ENCODE results near the gene TMEM140. TPM values are rescaled to one million over a fixed set of nuclear protein-coding genes. Genes with fewer than 3 reads are reported as not detected.
"Not testable (repeated sequence)": the region's sequence is repeated elsewhere in the genome, so short reads cannot be mapped to it uniquely, and the experiment has no call there.

TMEM140 gene
- total RNA-seq, 6 experiments from 2014 or later = 0.47 to 2.2 (median 1.6) TPM

- no peak for DNase-seq
- H3K4me3 Mint-ChIP-seq = no peak overlapping the region; the same call in 1 of the 2 replicates
- TF ChIP-seq CTCF (IDR thresholded peaks at IDR 0.05) = no peak
- no peaks in the 10 kb centered on the region; the same call in none of the 2 replicates for H3K27me3 Mint-ChIP-seq (ENCODE audit: insufficient read depth)
- no peak overlapping the region for H3K27ac Mint-ChIP-seq
- peaks cover 56% of the 10 kb centered on the region for H3K4me1 Mint-ChIP-seq (ENCODE audit: low read depth)
- no peaks in the 10 kb centered on the region for H3K9me3 Mint-ChIP-seq
- H3K36me3 Mint-ChIP-seq (ENCODE audit: low read depth) = peaks cover 29% of the 10 kb centered on the region
These were observed 61.5 kb downstream of the TMEM140 start for GRCh38 chr7:135209225-135209834.

- Mint-ChIP-seq H3K27ac (peak overlapping the region; percentile 92), H3K4me1 (ENCODE audit: low read depth) (peaks cover 43% of the 10 kb centered on the region), H3K4me3 (peak overlapping the region; percentile 90), H3K27me3 (ENCODE audit: insufficient read depth) (no peaks in the 10 kb centered on the region; the same call in none of the 2 replicates), H3K36me3 (ENCODE audit: low read depth) (peaks cover 15% of the 10 kb centered on the region), H3K9me3 (no peaks in the 10 kb centered on the region)
- no peak for DNase-seq
- TF ChIP-seq CTCF (IDR thresholded peaks at IDR 0.05) = no peak
These were observed 63.0 kb downstream of the TMEM140 start for GRCh38 chr7:135210888-135211178.

DNA sequence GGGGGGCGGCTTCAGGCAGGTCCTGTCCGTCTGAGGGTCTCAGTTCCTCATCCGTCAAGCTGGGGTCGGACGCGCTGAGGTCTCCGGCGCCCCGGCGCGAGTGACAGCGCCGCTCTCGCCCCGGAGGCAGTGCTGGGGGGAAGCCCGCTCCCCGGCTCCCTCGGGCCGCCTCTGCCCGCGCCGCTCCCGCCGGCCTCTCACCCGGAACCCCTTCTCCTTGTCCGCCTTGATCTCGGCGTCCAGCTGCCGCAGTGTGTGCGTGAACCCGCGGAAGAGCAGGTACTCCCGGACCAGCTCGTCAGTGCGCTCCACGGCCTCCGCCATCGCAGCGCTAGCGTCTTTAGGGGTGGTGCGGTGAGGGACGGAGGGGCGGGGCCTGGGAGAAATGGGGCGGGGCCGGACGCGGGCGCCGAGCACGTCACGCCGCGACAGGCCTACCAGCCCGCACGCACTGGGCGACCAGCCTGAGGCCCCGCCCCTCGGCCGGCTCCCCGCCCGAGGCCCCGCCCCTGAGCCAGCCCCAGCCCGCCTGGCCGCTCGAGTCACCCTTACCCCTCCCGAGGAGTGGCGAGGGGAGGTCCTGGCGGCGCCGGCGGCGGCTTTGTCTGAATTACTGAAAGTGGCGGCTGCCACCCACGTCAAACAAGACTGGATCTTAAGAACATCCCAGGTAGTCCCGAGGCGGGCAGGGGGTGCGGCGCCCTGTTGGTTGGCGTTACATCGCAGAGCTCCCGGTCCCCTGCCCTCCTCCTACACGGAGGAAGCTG lies 63.5 kb downstream of the TMEM140 start, which contains the start of gene WDR91:
Gene WDR91, minus strand, starts transcription at position 348 of the 767 bp plus-strand sequence. Its CDS starts 24 bp downstream, at position 324.
- Mint-ChIP-seq H3K4me3 (peak within 1 kb of the TSS; percentile 90), H3K27ac (peak within 1 kb of the TSS; percentile 92), H3K9me3 (no peaks in the 10 kb centered on the region), H3K36me3 (ENCODE audit: low read depth) (peaks cover 9% of the 10 kb centered on the region; the same call in 1 of the 2 replicates), H3K27me3 (ENCODE audit: insufficient read depth) (no peaks in the 10 kb centered on the region; the same call in none of the 2 replicates), H3K4me1 (ENCODE audit: low read depth) (peaks cover 37% of the 10 kb centered on the region)
- no peak; the same call in 1 of the 2 replicates for TF ChIP-seq CTCF (IDR thresholded peaks at IDR 0.05)
- peak; percentile 87 for DNase-seq

DNA sequence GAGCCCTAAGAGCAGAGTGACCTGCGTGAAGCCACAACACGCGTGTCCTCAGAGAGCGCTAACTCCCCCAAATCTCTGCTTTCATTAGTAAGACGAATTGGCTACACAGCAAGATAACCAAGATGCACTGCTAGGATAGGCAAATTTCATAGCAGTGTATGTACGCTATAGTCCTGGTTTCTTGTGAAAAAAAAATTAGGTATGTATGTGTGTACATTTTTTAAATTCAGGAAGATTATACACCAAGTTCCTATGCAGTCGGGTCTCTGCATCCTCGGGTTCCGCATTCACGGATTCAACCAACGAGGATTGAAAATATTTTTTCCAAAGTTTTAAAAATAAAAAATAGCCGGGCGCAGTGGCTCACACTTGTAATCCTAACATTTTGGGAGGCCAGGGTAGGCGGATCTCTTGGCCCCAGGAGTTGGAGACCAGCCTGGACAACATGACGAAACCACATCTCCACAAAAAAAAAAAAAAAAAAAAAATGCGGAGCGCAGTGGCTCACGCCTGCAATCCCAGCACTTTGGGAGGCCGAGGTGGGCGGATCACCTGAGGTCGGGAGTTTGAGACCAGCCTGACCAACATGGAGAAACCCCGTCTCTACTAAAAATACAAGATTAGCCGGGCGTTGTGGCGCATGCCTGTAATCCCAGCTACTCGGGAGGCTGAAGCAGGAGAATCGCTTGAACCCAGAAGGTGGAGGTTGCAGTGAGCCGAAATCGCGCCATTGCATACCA lies 64.2 kb downstream of the TMEM140 start:
- Mint-ChIP-seq H3K4me1 (ENCODE audit: low read depth) (peaks cover 30% of the 10 kb centered on the region), H3K4me3 (peak overlapping the region; percentile 90), H3K27ac (peak overlapping the region; percentile 87)
- H3K9me3 Mint-ChIP-seq; H3K36me3 Mint-ChIP-seq (ENCODE audit: low read depth); H3K27me3 Mint-ChIP-seq (ENCODE audit: insufficient read depth): not testable (repeated sequence)
- DNase-seq = peak; percentile 28

DNA sequence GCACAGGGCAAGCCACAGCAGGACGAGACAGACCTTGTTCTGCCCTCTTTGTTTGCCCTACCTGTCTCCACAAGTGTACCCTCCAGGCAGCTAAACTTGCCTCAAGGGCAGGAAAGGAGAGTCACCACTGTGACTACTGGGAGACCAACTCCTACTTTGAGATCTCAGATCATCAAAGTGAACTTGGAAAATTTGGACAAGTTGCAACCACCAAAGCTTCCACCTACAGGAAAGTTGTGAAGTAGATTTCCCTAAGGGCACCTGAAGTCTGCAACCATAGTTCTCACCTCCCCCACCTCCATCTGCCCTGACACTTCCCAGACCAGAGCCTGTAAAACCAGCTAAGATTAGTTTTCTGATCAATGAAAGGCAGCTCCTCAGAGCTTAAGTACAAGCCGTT lies 66.0 kb downstream of the TMEM140 start:
- no peak for DNase-seq
- H3K36me3 Mint-ChIP-seq (ENCODE audit: low read depth) = no peaks in the 10 kb centered on the region
- H3K27ac Mint-ChIP-seq = no peak overlapping the region
- peaks cover 13% of the 10 kb centered on the region for H3K4me1 Mint-ChIP-seq (ENCODE audit: low read depth)
- H3K9me3 Mint-ChIP-seq = no peaks in the 10 kb centered on the region
- H3K4me3 Mint-ChIP-seq = no peak overlapping the region
- no peak for TF ChIP-seq CTCF (IDR thresholded peaks at IDR 0.05)
- peaks cover 6% of the 10 kb centered on the region for H3K27me3 Mint-ChIP-seq (ENCODE audit: insufficient read depth)
